A673 (cell line): Measurements from ENCODE around the gene CHRND. TPM values are rescaled to one million over a fixed set of nuclear protein-coding genes. Genes with fewer than 3 reads are reported as not detected.

ENCODE experiments used
- BruUV-seq: library from RNA; stranded (reverse); fragments of 400-500 nt; replicated peaks from 2 replicates; lab custom pipeline; 2021; lab: Mats Ljungman, UMichigan
- CTCF ChIA-PET: fragments of 300-600 bp; sonication (Branson Sonifier 250); formaldehyde crosslinking; loops from one replicate; lab custom pipeline; 2022; ENCODE audit warnings: antibody characterized with exemption; lab: Charles Lee
- POLR2A ChIA-PET: fragments of 300-600 bp; sonication (Branson Sonifier 250); formaldehyde crosslinking; loops from one replicate; lab custom pipeline; 2022; ENCODE audit warnings: antibody characterized with exemption; ENCODE audit not compliant: low non-redundant PET; lab: Charles Lee
- DNase-seq: peaks from one replicate; pipeline ENCODE4 v3.0.0-alpha.2; 2015; ENCODE audit warnings: low spot score
- H3K27ac ChIP-seq: fragments of 200-600 bp; sonication (generic); 2 replicates; pipeline ENCODE4 v1.5.1; 2016; ENCODE audit warnings: mixed run types, low read depth, mild to moderate bottlenecking, mixed read lengths, antibody characterized with exemption, low read length; ENCODE audit not compliant: poor library complexity, severe bottlenecking
- H3K27me3 ChIP-seq: fragments of 200-600 bp; sonication (generic); replicated peaks from 2 replicates; pipeline ENCODE4 v1.6.1; 2017; ENCODE audit warnings: mixed run types, low read depth, mild to moderate bottlenecking, mixed read lengths, antibody characterized with exemption, low read length; ENCODE audit not compliant: insufficient read depth, poor library complexity
- H3K36me3 ChIP-seq: fragments of 200-600 bp; sonication (generic); 2 replicates; pipeline ENCODE4 v1.6.1; 2016; ENCODE audit warnings: mixed run types, mild to moderate bottlenecking, mixed read lengths, antibody characterized with exemption, low read length; ENCODE audit not compliant: insufficient read depth, poor library complexity, severe bottlenecking
- H3K4me1 ChIP-seq: fragments of 200-600 bp; sonication (generic); 2 replicates; pipeline ENCODE4 v1.6.1; 2017; ENCODE audit warnings: mixed run types, mild to moderate bottlenecking, mixed read lengths, antibody characterized with exemption, low read length; ENCODE audit not compliant: insufficient read depth, poor library complexity, severe bottlenecking
- H3K4me3 ChIP-seq: fragments of 200-600 bp; sonication (generic); 2 replicates; pipeline ENCODE4 v1.5.1; 2016; ENCODE audit warnings: low read depth, mixed run types, mild to moderate bottlenecking, mixed read lengths, low read length; ENCODE audit not compliant: poor library complexity, severe bottlenecking
- H3K9me3 ChIP-seq: fragments of 200-600 bp; sonication (generic); 2 replicates; pipeline ENCODE4 v1.6.1; 2016; ENCODE audit warnings: mixed run types, low read depth, mild to moderate bottlenecking, mixed read lengths, antibody characterized with exemption, low read length; ENCODE audit not compliant: poor library complexity, severe bottlenecking
- EZH2 ChIP-seq: fragments of 200-600 bp; sonication (generic); IDR thresholded peaks from 2 replicates; pipeline ENCODE4 v1.6.1; 2017; ENCODE audit warnings: borderline replicate concordance, low read depth, mild to moderate bottlenecking, mixed read lengths, antibody characterized with exemption, low read length; ENCODE audit not compliant: poor library complexity, severe bottlenecking
- intact Hi-C: fragments of 100-400 bp; cut with micrococcal nuclease; formaldehyde crosslinking; loops from one replicate; pipeline ENCODE4 v1.10.0; 2022; ENCODE audit not compliant: unreplicated experiment
- total RNA-seq: library from RNA; stranded (reverse); gene quantifications from 2 replicates; pipeline ENCODE4 v1.2.3, GENCODE V29; 2021
- TF ChIP-seq, protein P1 (sequence below): fragments of 300-800, 200-600 bp; sonication (generic); conservative IDR thresholded peaks from 2 replicates; pipeline ENCODE4 v1.5.1; 2017; ENCODE audit warnings: low read depth, mild to moderate bottlenecking, antibody characterized with exemption, low read length, moderate library complexity, mixed read lengths

CHRND gene
- total RNA-seq, 1 experiment from 2014 or later, result not detected

DNA sequence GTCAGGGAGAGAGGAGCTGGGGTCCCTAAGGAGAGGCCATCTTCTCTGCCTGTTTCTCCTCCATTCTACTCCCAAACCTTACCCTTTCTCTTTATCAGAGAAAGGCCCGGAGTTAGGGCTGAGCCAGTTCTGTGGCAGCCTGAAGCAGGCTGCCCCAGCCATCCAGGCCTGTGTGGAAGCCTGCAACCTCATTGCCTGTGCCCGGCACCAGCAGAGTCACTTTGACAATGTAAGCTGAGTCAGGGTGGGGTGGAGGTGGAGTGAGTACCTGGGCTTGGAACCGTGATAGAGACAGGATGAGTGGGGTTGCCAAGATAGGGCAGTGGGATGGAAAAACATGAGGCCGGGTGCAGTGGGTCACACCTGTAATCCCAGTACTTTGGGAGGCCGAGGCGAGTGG lies 18.7 kb downstream of the CHRND start:
- CTCF ChIA-PET, result no interaction called here
- no peak for DNase-seq
- Histone ChIP-seq H3K36me3 (peaks cover 13% of the 10 kb centered on the region), H3K27ac (no peak overlapping the region), H3K27me3 (no peaks in the 10 kb centered on the region), H3K4me1 (no peaks in the 10 kb centered on the region), H3K9me3 (no peaks in the 10 kb centered on the region), H3K4me3 (no peak overlapping the region)
- intact Hi-C loops, result no loop called here
- TF ChIP-seq EZH2, result no peak
- TF ChIP-seq, protein P1, sequence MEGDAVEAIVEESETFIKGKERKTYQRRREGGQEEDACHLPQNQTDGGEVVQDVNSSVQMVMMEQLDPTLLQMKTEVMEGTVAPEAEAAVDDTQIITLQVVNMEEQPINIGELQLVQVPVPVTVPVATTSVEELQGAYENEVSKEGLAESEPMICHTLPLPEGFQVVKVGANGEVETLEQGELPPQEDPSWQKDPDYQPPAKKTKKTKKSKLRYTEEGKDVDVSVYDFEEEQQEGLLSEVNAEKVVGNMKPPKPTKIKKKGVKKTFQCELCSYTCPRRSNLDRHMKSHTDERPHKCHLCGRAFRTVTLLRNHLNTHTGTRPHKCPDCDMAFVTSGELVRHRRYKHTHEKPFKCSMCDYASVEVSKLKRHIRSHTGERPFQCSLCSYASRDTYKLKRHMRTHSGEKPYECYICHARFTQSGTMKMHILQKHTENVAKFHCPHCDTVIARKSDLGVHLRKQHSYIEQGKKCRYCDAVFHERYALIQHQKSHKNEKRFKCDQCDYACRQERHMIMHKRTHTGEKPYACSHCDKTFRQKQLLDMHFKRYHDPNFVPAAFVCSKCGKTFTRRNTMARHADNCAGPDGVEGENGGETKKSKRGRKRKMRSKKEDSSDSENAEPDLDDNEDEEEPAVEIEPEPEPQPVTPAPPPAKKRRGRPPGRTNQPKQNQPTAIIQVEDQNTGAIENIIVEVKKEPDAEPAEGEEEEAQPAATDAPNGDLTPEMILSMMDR, result no peak
- POLR2A ChIA-PET, result no interaction called here
- BruUV-seq, result no TSS peak

DNA sequence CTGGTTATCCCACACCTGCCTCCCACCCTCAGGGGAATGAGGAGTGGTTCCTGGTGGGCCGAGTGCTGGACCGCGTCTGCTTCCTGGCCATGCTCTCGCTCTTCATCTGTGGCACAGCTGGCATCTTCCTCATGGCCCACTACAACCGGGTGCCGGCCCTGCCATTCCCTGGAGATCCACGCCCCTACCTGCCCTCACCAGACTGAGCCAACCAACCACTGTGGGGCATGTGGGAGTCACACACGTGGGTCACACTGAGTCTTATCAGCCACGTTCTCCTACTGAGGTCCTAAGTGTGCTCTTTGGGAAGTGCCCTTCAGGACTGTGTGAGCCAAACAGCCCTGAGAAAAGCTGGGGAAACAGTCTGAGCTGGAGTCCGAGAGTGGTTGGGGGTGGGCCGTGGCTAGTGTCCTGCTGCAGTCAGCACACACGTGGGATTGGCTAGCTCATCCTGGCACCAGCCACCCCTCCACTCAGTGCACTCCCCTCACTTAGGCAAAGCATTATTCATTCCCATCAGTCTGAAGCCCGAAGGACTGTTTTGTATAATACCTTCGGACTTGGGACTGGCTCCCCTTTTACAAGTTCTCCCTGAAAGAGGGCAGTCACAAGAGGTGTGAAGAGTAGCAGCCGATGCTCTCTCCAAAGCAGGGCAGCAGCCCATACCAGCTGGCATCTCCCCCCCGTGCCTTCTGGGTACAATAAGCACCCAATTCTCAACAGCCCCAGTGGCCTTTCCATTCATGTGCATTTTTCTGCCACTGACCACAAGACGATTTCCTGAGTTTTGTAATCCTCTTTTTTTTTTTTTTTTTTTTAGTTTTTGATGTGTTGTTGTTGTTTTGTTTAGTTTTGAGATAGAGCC lies 19.8 kb downstream of the CHRND start:
- Histone ChIP-seq H3K36me3 (peaks cover 13% of the 10 kb centered on the region), H3K27ac (no peak overlapping the region), H3K4me3 (no peak overlapping the region), H3K4me1 (no peaks in the 10 kb centered on the region), H3K27me3 (no peaks in the 10 kb centered on the region), H3K9me3 (no peaks in the 10 kb centered on the region)
- ChIA-PET POLR2A (no interaction called here), CTCF (no interaction called here)
- no peak for DNase-seq
- intact Hi-C loops, result no loop called here
- BruUV-seq, result no TSS peak
- TF ChIP-seq EZH2, result no peak
- TF ChIP-seq, protein P1, result no peak

DNA sequence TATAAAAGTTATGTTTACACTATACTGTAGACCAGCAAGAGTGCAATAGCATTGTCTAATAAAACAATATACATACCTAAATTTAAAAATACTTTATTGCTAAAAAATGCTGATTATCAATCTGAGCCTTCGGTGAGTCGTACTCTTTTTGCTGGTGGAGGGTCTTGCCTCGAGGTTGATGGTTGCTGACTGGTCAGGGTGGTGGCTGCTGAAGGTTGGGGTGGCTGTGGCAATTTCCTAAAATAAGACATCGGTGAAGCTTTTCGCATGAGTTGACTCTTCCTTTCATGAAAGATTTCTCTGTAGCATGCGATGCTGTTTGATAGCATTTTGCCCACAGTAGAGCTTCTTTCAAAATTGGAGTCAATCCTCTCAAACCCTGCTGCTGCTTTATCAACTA lies 22.0 kb downstream of the CHRND start:
- H3K4me1 ChIP-seq, result peaks cover 8% of the 10 kb centered on the region
- H3K27me3 ChIP-seq, result no peaks in the 10 kb centered on the region
- no peak overlapping the region for H3K27ac ChIP-seq
- H3K9me3 ChIP-seq, result no peaks in the 10 kb centered on the region
- CTCF ChIA-PET, result no interaction called here
- no peak for TF ChIP-seq EZH2
- TF ChIP-seq, protein P1, result no peak
- intact Hi-C loops, result no loop called here
- DNase-seq, result no peak
- BruUV-seq, result no TSS peak
- H3K36me3 ChIP-seq, result peaks cover 21% of the 10 kb centered on the region
- POLR2A ChIA-PET, result no interaction called here
- H3K4me3 ChIP-seq, result no peak overlapping the region
